Ectodermal cell (in vitro differentiated cells): ENCODE data around the gene ATP2A1.

Experiments
- H3K27ac ChIP-seq: 2 replicates; pipeline ENCODE4 v1.7.0; 2013; ENCODE audit warnings: mild to moderate bottlenecking, low read depth, low read length; ENCODE audit not compliant: insufficient read depth, poor library complexity, severe bottlenecking
- H3K27me3 ChIP-seq: 2 replicates; pipeline ENCODE4 v1.7.0; 2013; ENCODE audit warnings: mild to moderate bottlenecking, low read length; ENCODE audit not compliant: insufficient read depth, control insufficient read depth, poor library complexity, severe bottlenecking
- H3K36me3 ChIP-seq: one replicate; pipeline ENCODE4 v1.7.0; 2013; ENCODE audit warnings: low read length; ENCODE audit not compliant: control insufficient read depth, insufficient read depth
- H3K4me1 ChIP-seq: one replicate; pipeline ENCODE4 v1.7.0; 2013; ENCODE audit warnings: low read length; ENCODE audit not compliant: control insufficient read depth, insufficient read depth
- H3K4me3 ChIP-seq: 2 replicates; pipeline ENCODE4 v1.7.0; 2013; ENCODE audit warnings: low read depth, low read length, control low read depth; ENCODE audit not compliant: insufficient read depth
- H3K9me3 ChIP-seq: 2 replicates; pipeline ENCODE4 v1.7.0; 2013; ENCODE audit warnings: mild to moderate bottlenecking, low read length, moderate library complexity; ENCODE audit not compliant: control insufficient read depth
- WGBS, 2 experiments: methylation state at CpG; one replicate each; pipeline ENCODE4 v1.1.7; 2013; ENCODE audit warnings: missing lambda C conversion rate in 2 of 2; 5-methylcytosine and 5-hydroxymethylcytosine counted together

Gene ATP2A1

GRCh38 chr16:28839004-28839639 lies 39.2 kb upstream of the ATP2A1 start:
- Histone ChIP-seq H3K27ac (no peak overlapping the region), H3K4me3 (no peak overlapping the region), H3K9me3 (no peaks in the 10 kb centered on the region), H3K27me3 (no peaks in the 10 kb centered on the region), H3K4me1 (no peaks in the 10 kb centered on the region), H3K36me3 (peaks cover 45% of the 10 kb centered on the region)
- 94 to 96% methylated on average over 14 of the region's 14 CpGs for WGBS, 2 experiments

GRCh38 chr16:28839899-28840298 lies 38.4 kb upstream of the ATP2A1 start:
- no peaks in the 10 kb centered on the region for H3K9me3 ChIP-seq
- H3K4me3 ChIP-seq = no peak overlapping the region
- no peak overlapping the region for H3K27ac ChIP-seq
- WGBS, 2 experiments = 0 to 1% methylated on average over 1 of the region's 1 CpG
- H3K36me3 ChIP-seq = peaks cover 45% of the 10 kb centered on the region
- H3K4me1 ChIP-seq = peaks cover 1% of the 10 kb centered on the region
- no peaks in the 10 kb centered on the region for H3K27me3 ChIP-seq

DNA sequence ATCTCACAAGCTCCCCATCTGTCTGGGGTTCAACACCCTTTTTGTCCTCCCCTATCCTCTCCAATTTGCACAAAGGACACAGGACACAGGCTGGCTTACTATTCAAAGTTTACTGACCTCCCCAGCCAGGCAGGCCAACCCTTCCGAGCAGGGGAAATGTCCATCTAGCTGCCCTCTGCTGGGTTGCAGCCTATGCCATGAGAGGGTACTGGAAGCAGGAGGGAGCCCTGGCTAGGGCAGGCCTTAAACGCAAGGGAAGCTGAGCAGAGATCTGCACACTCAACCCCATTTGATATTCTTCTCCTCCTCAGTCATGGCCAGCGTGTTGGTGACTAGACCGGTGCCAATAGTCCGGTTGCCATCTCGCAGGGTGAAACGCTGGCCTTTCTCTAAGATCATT lies 35.6 kb upstream of the ATP2A1 start:
- H3K4me1 ChIP-seq = peaks cover 7% of the 10 kb centered on the region
- H3K36me3 ChIP-seq = peaks cover 28% of the 10 kb centered on the region
- 91 to 94% methylated on average over 7 of the region's 7 CpGs for WGBS, 2 experiments
- H3K4me3 ChIP-seq = no peak overlapping the region
- no peak overlapping the region for H3K27ac ChIP-seq
- H3K27me3 ChIP-seq = no peaks in the 10 kb centered on the region
- H3K9me3 ChIP-seq = no peaks in the 10 kb centered on the region

- H3K27ac ChIP-seq = no peak overlapping the region
- H3K36me3 ChIP-seq = peaks cover 28% of the 10 kb centered on the region
- H3K4me3 ChIP-seq = no peak overlapping the region
- no peaks in the 10 kb centered on the region for H3K9me3 ChIP-seq
- no peaks in the 10 kb centered on the region for H3K27me3 ChIP-seq
- WGBS, 2 experiments = 96% methylated on average over 12 of the region's 12 CpGs
- peaks cover 7% of the 10 kb centered on the region for H3K4me1 ChIP-seq
Observed at GRCh38 chr16:28843766-28844165, 34.5 kb upstream of the ATP2A1 start.

DNA sequence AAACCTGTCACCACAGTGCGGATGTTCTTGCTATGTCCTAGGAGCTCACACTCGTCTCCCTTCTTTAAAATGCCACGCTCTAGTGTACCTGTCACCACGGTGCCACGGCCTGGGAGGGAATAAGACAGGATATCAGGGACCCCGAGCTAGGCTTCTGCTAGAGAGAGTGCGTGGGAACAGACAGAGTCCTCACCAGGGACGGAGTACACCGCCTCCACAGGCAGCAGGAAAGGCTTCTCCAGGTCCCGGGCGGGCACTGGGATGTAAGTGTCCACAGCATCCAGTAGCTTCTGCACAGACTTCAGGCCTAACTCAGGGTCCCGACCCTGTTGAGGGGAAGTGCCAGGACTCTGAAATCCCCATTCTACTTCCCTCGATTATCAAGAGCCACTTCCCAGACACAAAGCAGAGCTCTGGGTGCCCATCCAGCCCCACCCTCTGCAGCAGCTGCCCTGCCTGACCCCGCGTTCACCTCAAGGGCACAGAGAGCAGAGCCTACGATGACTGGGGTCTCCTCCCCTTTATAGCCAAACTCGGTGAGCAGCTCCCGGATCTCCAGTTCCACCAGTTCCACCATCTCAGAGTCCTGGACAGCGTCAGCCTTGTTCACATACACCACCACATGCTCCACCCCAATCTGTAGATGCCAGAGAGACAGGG lies 33.9 kb upstream of the ATP2A1 start:
- 95 to 97% methylated on average over 19 of the region's 19 CpGs for WGBS, 2 experiments
- Histone ChIP-seq H3K27me3 (no peaks in the 10 kb centered on the region), H3K4me3 (no peak overlapping the region), H3K36me3 (peaks cover 28% of the 10 kb centered on the region), H3K27ac (no peak overlapping the region), H3K4me1 (peaks cover 7% of the 10 kb centered on the region), H3K9me3 (no peaks in the 10 kb centered on the region)

- Histone ChIP-seq H3K9me3 (no peaks in the 10 kb centered on the region), H3K27me3 (no peaks in the 10 kb centered on the region), H3K27ac (no peak overlapping the region), H3K4me1 (peaks cover 7% of the 10 kb centered on the region), H3K4me3 (peak overlapping the region; percentile 96), H3K36me3 (peaks cover 28% of the 10 kb centered on the region)
- whole genome bisulfite sequencing, 2 experiments = 57 to 65% methylated on average over 10 of the region's 10 CpGs
Observed at GRCh38 chr16:28845293-28845692, 33.0 kb upstream of the ATP2A1 start.

- Histone ChIP-seq H3K4me1 (peaks cover 7% of the 10 kb centered on the region), H3K27ac (no peak overlapping the region)
Observed at GRCh38 chr16:28845761-28846079, 32.6 kb upstream of the ATP2A1 start.

GRCh38 chr16:28846080-28846932 lies 32.0 kb upstream of the ATP2A1 start, which contains the start of gene TUFM:
Gene TUFM (minus strand): TSS chr16:28846348. CDS start chr16:28846269, 79 bp downstream.
- peaks cover 28% of the 10 kb centered on the region for H3K36me3 ChIP-seq
- peaks cover 7% of the 10 kb centered on the region for H3K4me1 ChIP-seq
- 2 to 3% methylated on average over 73 of the region's 73 CpGs for WGBS, 2 experiments
- no peaks in the 10 kb centered on the region for H3K9me3 ChIP-seq
- H3K4me3 ChIP-seq = peak within 1 kb of the TSS; percentile 96
- no peaks in the 10 kb centered on the region for H3K27me3 ChIP-seq
- H3K27ac ChIP-seq = peak within 1 kb of the TSS; percentile 13

More at GRCh38 chr16:28845761-28846079, 32.6 kb upstream of the ATP2A1 start:
- Histone ChIP-seq H3K36me3 (peaks cover 28% of the 10 kb centered on the region), H3K4me3 (peak overlapping the region; percentile 96), H3K27me3 (no peaks in the 10 kb centered on the region), H3K9me3 (no peaks in the 10 kb centered on the region)
- WGBS, 2 experiments = 3% methylated on average over 16 of the region's 16 CpGs

DNA sequence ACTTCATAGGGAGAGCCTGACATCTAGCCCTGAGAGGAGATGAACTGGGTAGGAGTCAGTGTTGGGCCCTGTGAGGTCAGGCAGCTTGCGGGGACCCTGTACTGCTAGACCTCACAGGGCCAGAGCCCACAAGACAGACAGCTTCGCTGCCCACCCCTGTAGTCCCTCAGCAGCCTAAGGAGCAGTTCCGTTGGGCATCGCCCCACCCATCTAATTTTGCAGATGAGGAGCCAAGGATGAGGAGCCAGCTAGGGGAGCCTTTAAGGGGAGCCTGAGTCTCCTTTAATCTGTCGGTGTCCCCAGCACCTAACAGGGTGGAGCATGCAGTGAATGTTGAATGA lies 31.4 kb upstream of the ATP2A1 start:
- H3K4me1 ChIP-seq = peaks cover 7% of the 10 kb centered on the region
- no peaks in the 10 kb centered on the region for H3K27me3 ChIP-seq
- no peak overlapping the region for H3K27ac ChIP-seq
- H3K9me3 ChIP-seq = no peaks in the 10 kb centered on the region
- H3K4me3 ChIP-seq = peak overlapping the region; percentile 96
- 60 to 62% methylated on average over 5 of the region's 5 CpGs for WGBS, 2 experiments
- H3K36me3 ChIP-seq = peaks cover 27% of the 10 kb centered on the region

- Histone ChIP-seq H3K9me3 (no peaks in the 10 kb centered on the region), H3K27ac (no peak overlapping the region), H3K4me3 (no peak overlapping the region), H3K36me3 (no peaks in the 10 kb centered on the region), H3K27me3 (no peaks in the 10 kb centered on the region), H3K4me1 (no peaks in the 10 kb centered on the region)
- 90 to 95% methylated on average over 8 of the region's 8 CpGs for WGBS, 2 experiments
Observed at GRCh38 chr16:28858421-28858820, 19.9 kb upstream of the ATP2A1 start.
